ENCODE measurements around the gene IL1RAPL1. TPM values are rescaled to one million over a fixed set of nuclear protein-coding genes. Genes with fewer than 3 reads are reported as not detected.

Gene IL1RAPL1
- total RNA-seq, 2 donors from 2014 or later, result 0.66 to 1.1 TPM

DNA sequence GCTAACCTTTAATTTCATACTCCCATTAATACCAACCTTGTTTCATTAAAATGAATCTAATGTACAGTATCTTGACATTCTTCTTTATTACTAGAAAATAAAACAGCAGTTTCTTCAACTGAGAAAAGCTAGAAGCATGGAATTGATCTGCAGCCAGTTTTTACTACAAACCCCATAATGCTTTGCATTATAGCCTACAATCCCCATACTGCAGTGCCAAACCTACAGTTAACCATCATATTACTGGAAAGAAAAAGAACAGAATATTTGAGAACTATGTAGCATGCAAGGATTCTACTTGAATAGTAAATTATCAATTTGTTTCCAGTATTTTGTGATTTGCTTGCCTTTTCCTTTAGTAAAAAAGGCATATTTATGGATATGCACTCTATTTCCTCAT, 3.2 kb upstream of the IL1RAPL1 start:
- Histone ChIP-seq H3K27me3 (ENCODE audit: control insufficient read depth, insufficient read depth, low read length, poor library complexity, severe bottlenecking) (peaks cover 34% of the 10 kb centered on the region), H3K4me3 (ENCODE audit: low read length) (no peak overlapping the region), H3K9me3 (ENCODE audit: control insufficient read depth, low read length) (no peaks in the 10 kb centered on the region), H3K4me1 (ENCODE audit: control insufficient read depth, insufficient read depth, low read length) (no peaks in the 10 kb centered on the region), H3K9ac (ENCODE audit: extremely low read depth, low read length, poor library complexity, severe bottlenecking) (no peak overlapping the region), H3K27ac (ENCODE audit: low read depth, low read length) (no peak overlapping the region), H3K36me3 (ENCODE audit: control insufficient read depth, insufficient read depth, low read length) (no peaks in the 10 kb centered on the region)
- no peak for DNase-seq
- H3K36me3 Mint-ChIP-seq (ENCODE audit: low read depth), result no peaks in the 10 kb centered on the region
- no peaks in the 10 kb centered on the region for H3K9me3 Mint-ChIP-seq
- peaks cover 15% of the 10 kb centered on the region for H3K4me1 Mint-ChIP-seq
- H3K27me3 Mint-ChIP-seq (ENCODE audit: insufficient read depth), result peaks cover 13% of the 10 kb centered on the region
- H3K4me3 Mint-ChIP-seq, result no peak overlapping the region
- TF ChIP-seq CTCF (conservative IDR thresholded peaks at IDR 0.05), result no peak
- no peak overlapping the region for H3K27ac Mint-ChIP-seq

DNA sequence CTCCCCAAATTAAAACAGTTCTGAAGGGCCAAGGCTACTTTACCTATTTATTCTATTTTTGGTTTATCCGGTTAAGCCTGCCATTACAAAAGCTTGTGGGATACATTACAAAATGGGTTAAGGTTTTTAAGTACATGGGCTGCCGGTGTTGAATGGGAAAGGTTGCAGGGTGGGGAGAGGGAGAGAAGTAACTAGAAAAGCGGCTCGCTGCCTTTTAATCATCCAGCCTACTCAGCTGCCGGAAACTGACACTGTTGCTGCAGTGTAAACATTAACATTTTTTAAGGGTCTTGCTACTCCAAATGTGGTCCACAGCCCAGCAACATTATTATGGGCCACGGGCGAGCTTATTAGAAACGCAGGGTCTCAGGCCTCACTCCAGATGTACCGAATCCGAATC, 1.5 kb upstream of the IL1RAPL1 start:
- peak; percentile 50 for DNase-seq
- no peak for TF ChIP-seq CTCF (conservative IDR thresholded peaks at IDR 0.05)
- peaks cover 15% of the 10 kb centered on the region for H3K4me1 Mint-ChIP-seq
- no peak overlapping the region for H3K9ac ChIP-seq (ENCODE audit: extremely low read depth, low read length, poor library complexity, severe bottlenecking)
- peak overlapping the region; percentile 77 for H3K4me3 ChIP-seq (ENCODE audit: low read length)
- H3K9me3 ChIP-seq (ENCODE audit: control insufficient read depth, low read length), result no peaks in the 10 kb centered on the region
- H3K27ac ChIP-seq (ENCODE audit: low read depth, low read length), result no peak overlapping the region
- peaks cover 51% of the 10 kb centered on the region for H3K27me3 ChIP-seq (ENCODE audit: control insufficient read depth, insufficient read depth, low read length, poor library complexity, severe bottlenecking)
- H3K36me3 Mint-ChIP-seq (ENCODE audit: low read depth), result no peaks in the 10 kb centered on the region
- no peak overlapping the region for H3K4me3 Mint-ChIP-seq
- H3K36me3 ChIP-seq (ENCODE audit: control insufficient read depth, insufficient read depth, low read length), result no peaks in the 10 kb centered on the region
- no peaks in the 10 kb centered on the region for H3K4me1 ChIP-seq (ENCODE audit: control insufficient read depth, insufficient read depth, low read length)
- H3K9me3 Mint-ChIP-seq, result no peaks in the 10 kb centered on the region
- WGBS, 2 experiments (ENCODE audit: insufficient coverage in 1 of 2, insufficient read length in 1 of 2), result 0 to 14% methylated on average over 4 to 10 of the region's 10 CpGs
- no peak overlapping the region for H3K27ac Mint-ChIP-seq
- H3K27me3 Mint-ChIP-seq (ENCODE audit: insufficient read depth), result peaks cover 24% of the 10 kb centered on the region

GRCh38 chrX:28586286-28586685, 960 bp upstream of the IL1RAPL1 start:
- peak; percentile 75 for DNase-seq
- Mint-ChIP-seq H3K27me3 (ENCODE audit: insufficient read depth) (peaks cover 24% of the 10 kb centered on the region), H3K27ac (no peak overlapping the region), H3K4me3 (no peak overlapping the region), H3K4me1 (peaks cover 15% of the 10 kb centered on the region), H3K9me3 (no peaks in the 10 kb centered on the region), H3K36me3 (ENCODE audit: low read depth) (no peaks in the 10 kb centered on the region)
- Histone ChIP-seq H3K4me3 (ENCODE audit: low read length) (peak overlapping the region; percentile 77), H3K9me3 (ENCODE audit: control insufficient read depth, low read length) (no peaks in the 10 kb centered on the region), H3K27me3 (ENCODE audit: control insufficient read depth, insufficient read depth, low read length, poor library complexity, severe bottlenecking) (peaks cover 51% of the 10 kb centered on the region), H3K9ac (ENCODE audit: extremely low read depth, low read length, poor library complexity, severe bottlenecking) (no peak overlapping the region), H3K27ac (ENCODE audit: low read depth, low read length) (no peak overlapping the region), H3K36me3 (ENCODE audit: control insufficient read depth, insufficient read depth, low read length) (no peaks in the 10 kb centered on the region), H3K4me1 (ENCODE audit: control insufficient read depth, insufficient read depth, low read length) (no peaks in the 10 kb centered on the region)
- 0% methylated on average over 4 of the region's 9 CpGs; no CpG with 5 or more reads in 1 of the 2 experiments for WGBS, 2 experiments (ENCODE audit: insufficient coverage in 1 of 2, insufficient read length in 1 of 2)
- no peak for TF ChIP-seq CTCF (conservative IDR thresholded peaks at IDR 0.05)
